ENCODE data around the gene TAPT1.

Gene TAPT1

DNA sequence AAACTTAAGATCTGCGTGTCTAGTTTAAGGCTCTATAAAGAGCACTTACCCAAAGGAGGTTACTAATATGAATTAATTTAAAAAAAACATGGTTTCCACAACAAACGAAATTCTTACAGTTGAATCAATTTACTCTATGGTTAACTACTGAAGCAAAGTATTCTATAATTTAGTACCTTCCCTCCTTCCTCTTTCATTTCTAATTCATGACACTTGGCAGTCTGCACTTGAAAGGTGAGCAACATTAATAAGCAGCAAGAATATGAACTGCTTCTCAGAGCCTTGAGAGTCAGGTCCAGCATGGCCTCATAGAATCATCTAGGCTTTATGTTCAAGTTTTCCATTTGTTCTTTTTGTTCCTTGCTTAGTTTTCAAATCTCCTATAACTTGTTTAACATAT lies 42.7 kb downstream of the TAPT1 start:
- Histone ChIP-seq H3K4me3 (ENCODE audit: low read length) (no peak overlapping the region), H3K9ac (ENCODE audit: low read length) (no peak overlapping the region), H3K27ac (ENCODE audit: low read depth, low read length) (no peak overlapping the region), H3K27me3 (ENCODE audit: control insufficient read depth, insufficient read depth, low read length) (no peaks in the 10 kb centered on the region), H3K4me1 (ENCODE audit: control insufficient read depth, insufficient read depth, low read length) (no peaks in the 10 kb centered on the region), H3K36me3 (ENCODE audit: control insufficient read depth, insufficient read depth, low read length) (peaks cover 6% of the 10 kb centered on the region)

DNA sequence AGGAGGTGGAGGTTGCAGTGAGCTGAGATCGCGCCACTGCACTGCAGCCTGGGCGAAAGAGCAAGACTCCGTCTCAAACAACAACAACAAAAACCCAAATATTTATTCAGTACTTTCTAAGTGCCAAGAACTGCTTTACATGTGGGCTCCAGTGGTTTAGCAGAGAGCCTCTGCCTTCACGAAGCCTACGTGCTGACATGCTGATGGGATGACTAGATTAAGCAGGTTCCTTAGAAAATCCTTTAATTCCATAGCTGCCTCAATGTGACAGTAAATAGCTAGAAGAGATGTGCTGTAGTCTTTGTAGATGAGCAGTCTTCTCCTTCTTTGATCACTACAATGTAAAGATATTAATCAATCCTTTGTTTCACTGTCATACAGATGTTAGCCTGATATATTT lies 49.6 kb downstream of the TAPT1 start:
- Histone ChIP-seq H3K27me3 (ENCODE audit: control insufficient read depth, insufficient read depth, low read length) (no peaks in the 10 kb centered on the region), H3K27ac (ENCODE audit: low read depth, low read length) (no peak overlapping the region), H3K9ac (ENCODE audit: low read length) (no peak overlapping the region), H3K4me3 (ENCODE audit: low read length) (no peak overlapping the region), H3K36me3 (ENCODE audit: control insufficient read depth, insufficient read depth, low read length) (peaks cover 6% of the 10 kb centered on the region), H3K4me1 (ENCODE audit: control insufficient read depth, insufficient read depth, low read length) (no peaks in the 10 kb centered on the region)

DNA sequence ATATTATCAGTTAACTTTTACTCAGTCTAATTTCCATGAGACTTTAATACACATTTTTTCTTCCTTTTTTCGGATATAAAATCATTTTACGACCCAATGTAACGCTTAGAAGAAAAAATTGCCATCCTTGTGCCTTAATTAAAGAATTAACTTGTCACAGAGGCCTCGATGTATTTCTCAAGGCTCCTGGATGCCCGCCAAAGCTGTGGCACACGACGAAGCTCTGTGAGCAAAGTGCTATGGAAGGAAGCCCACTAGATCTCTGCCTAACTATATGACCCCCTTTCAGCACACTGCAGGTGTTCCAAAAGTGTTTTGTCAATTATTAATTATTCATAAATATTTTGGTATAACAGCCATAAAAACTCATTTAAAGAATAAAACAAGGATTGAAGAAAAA lies 54.4 kb downstream of the TAPT1 start:
- Histone ChIP-seq H3K36me3 (ENCODE audit: control insufficient read depth, insufficient read depth, low read length) (peaks cover 6% of the 10 kb centered on the region), H3K4me3 (ENCODE audit: low read length) (no peak overlapping the region), H3K9ac (ENCODE audit: low read length) (no peak overlapping the region), H3K27ac (ENCODE audit: low read depth, low read length) (no peak overlapping the region), H3K4me1 (ENCODE audit: control insufficient read depth, insufficient read depth, low read length) (no peaks in the 10 kb centered on the region), H3K27me3 (ENCODE audit: control insufficient read depth, insufficient read depth, low read length) (no peaks in the 10 kb centered on the region)

DNA sequence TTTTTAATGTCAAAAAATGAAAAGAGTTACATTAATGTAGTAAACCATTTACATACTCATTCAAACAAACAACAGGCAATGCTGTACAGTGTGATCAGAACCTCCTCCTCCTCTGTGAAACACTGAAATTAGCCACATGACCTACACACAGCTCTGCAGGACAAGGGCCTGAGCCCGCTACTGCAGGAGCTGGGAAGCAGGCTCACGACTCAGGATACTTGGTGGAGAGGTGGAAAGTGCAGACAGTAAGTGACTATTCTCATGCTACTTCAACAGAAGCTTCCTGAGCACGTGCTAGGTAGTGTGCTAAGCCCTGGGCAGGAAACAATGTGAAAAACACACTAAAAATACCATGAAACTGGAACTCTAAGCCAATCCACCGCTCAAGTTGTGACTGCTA lies 56.8 kb downstream of the TAPT1 start:
- Histone ChIP-seq H3K27ac (ENCODE audit: low read depth, low read length) (no peak overlapping the region), H3K36me3 (ENCODE audit: control insufficient read depth, insufficient read depth, low read length) (peaks cover 17% of the 10 kb centered on the region), H3K9ac (ENCODE audit: low read length) (no peak overlapping the region), H3K27me3 (ENCODE audit: control insufficient read depth, insufficient read depth, low read length) (no peaks in the 10 kb centered on the region), H3K4me3 (ENCODE audit: low read length) (no peak overlapping the region), H3K4me1 (ENCODE audit: control insufficient read depth, insufficient read depth, low read length) (no peaks in the 10 kb centered on the region)

DNA sequence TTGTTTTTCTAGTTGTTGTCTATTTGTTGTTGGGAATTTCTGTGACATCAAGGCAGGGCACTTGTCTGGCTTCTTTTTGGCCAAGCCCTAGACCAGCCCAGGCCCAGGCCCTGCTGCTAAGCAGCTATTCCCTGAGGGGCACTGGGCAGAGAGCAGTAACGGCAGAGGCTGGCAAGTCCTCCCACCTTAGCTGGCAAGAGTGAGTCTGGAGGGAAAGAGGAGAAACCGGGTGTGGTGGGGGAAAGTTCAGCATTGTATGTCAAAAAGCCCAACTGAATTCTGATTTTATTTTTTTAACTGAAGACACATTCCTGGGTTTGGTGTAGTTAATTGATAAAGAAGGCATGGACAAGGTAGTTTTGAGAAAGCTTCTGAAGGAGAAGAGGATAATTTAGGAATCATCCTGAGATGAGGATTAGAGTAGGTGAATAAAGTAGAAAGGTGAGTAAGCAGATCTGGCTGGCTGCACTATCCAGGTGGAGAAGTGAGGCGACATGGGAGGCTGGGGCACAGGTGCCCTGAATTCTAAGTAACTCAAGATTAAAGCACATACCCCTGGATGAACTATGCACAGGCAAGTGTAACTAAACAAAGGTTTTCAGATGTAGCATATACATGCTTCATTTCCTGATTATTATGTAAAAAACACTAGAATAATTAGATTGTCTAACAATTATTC lies 57.4 kb downstream of the TAPT1 start:
- H3K27me3 ChIP-seq (ENCODE audit: control insufficient read depth, insufficient read depth, low read length): no peaks in the 10 kb centered on the region
- no peaks in the 10 kb centered on the region for H3K4me1 ChIP-seq (ENCODE audit: control insufficient read depth, insufficient read depth, low read length)
- H3K9ac ChIP-seq (ENCODE audit: low read length): no peak overlapping the region
- peaks cover 17% of the 10 kb centered on the region for H3K36me3 ChIP-seq (ENCODE audit: control insufficient read depth, insufficient read depth, low read length)
- no peak overlapping the region for H3K4me3 ChIP-seq (ENCODE audit: low read length)
- no peak overlapping the region for H3K27ac ChIP-seq (ENCODE audit: low read depth, low read length)

DNA sequence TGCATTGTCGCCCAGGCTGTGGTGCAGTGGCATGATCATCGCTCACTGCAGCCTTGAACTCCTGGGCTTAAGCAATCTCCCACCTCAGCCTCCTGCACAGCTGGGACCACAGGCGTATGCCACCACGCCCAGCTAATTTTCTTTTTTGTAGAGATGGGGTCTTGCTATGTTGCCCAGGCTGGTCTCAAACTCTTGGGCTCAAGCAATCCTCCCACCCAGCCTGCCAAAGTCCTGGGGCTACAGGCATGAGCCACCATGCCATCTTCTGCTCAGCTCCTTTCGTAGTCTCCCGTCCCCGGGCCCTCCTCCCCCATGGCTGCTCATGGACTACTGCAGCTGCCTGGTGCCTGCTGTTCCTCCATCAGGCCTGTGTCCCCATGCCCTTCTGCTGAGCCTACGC lies 58.1 kb downstream of the TAPT1 start:
- Histone ChIP-seq H3K27me3 (ENCODE audit: control insufficient read depth, insufficient read depth, low read length) (no peaks in the 10 kb centered on the region), H3K4me1 (ENCODE audit: control insufficient read depth, insufficient read depth, low read length) (no peaks in the 10 kb centered on the region), H3K36me3 (ENCODE audit: control insufficient read depth, insufficient read depth, low read length) (peaks cover 17% of the 10 kb centered on the region), H3K27ac (ENCODE audit: low read depth, low read length) (no peak overlapping the region), H3K9ac (ENCODE audit: low read length) (no peak overlapping the region), H3K4me3 (ENCODE audit: low read length) (no peak overlapping the region)

DNA sequence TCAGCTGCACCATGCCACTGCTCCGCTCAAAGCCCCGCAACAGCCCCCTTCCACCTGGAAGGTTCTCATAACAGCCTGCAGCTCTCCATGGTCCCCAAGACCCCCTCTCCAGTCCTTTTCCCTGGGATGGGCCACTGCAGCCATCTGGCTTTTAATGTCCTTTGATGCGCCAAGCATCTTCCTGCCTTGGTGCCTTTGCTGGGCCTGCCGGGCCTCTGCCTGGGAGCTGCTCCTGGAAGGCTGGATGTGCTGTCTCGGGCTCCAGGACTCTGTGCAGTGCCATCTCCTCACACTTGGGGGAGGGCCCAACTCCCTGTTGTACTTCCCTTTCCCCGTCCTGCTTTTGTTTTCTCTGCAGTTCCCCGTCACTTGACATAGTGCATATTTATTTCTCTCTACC lies 60.3 kb downstream of the TAPT1 start:
- H3K4me3 ChIP-seq (ENCODE audit: low read length): no peak overlapping the region
- H3K27me3 ChIP-seq (ENCODE audit: control insufficient read depth, insufficient read depth, low read length): no peaks in the 10 kb centered on the region
- H3K9ac ChIP-seq (ENCODE audit: low read length): no peak overlapping the region
- no peak overlapping the region for H3K27ac ChIP-seq (ENCODE audit: low read depth, low read length)
- no peaks in the 10 kb centered on the region for H3K4me1 ChIP-seq (ENCODE audit: control insufficient read depth, insufficient read depth, low read length)
- H3K36me3 ChIP-seq (ENCODE audit: control insufficient read depth, insufficient read depth, low read length): peaks cover 19% of the 10 kb centered on the region

DNA sequence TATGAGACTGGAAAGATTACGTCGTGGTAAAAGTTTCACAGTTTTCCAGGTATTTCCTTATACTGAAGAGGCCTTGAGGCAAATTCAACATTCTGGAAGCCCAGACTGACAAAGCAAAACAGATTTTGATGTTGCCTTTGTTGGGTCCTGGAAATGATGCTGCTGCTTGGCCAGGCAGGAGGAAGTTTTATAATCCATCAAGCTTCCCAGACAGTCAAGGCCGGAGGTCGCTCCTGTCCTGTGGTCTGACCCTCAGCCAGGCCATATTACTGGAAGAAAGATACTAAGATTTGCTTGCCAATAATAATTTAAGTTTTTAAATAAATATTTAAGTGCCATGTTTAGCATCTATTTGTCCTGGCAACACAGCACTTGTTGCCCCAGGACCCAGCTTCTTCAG lies 63.4 kb downstream of the TAPT1 start:
- H3K4me1 ChIP-seq (ENCODE audit: control insufficient read depth, insufficient read depth, low read length): no peaks in the 10 kb centered on the region
- no peak overlapping the region for H3K9ac ChIP-seq (ENCODE audit: low read length)
- peaks cover 13% of the 10 kb centered on the region for H3K36me3 ChIP-seq (ENCODE audit: control insufficient read depth, insufficient read depth, low read length)
- no peak overlapping the region for H3K4me3 ChIP-seq (ENCODE audit: low read length)
- no peak overlapping the region for H3K27ac ChIP-seq (ENCODE audit: low read depth, low read length)
- no peaks in the 10 kb centered on the region for H3K27me3 ChIP-seq (ENCODE audit: control insufficient read depth, insufficient read depth, low read length)

DNA sequence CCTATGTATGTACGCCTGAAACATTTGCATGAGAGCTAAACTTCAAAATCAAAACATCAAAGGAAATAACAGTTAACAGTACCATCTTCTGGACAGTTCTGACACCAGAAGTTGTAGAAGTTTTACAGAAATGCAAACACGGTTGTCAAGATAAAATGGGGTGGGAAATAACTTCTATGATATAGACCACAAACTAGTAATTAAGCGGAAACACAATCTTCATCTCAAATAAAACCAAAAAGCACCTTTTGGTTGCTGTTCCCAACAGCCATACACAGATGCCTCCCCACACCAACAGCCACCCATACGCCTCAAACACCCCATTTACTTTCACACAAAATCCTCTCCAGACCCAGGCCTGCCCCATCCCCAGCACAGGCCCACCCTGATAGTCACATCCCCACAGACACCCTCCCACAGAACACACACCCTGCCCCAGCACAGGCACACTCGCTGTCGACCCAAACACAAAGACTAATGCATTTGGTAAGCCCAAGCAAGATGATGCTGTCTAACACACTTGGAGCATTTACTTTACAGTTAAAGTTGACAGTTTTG lies 64.3 kb downstream of the TAPT1 start:
- H3K4me1 ChIP-seq (ENCODE audit: control insufficient read depth, insufficient read depth, low read length): no peaks in the 10 kb centered on the region
- H3K27me3 ChIP-seq (ENCODE audit: control insufficient read depth, insufficient read depth, low read length): no peaks in the 10 kb centered on the region
- no peak overlapping the region for H3K4me3 ChIP-seq (ENCODE audit: low read length)
- H3K36me3 ChIP-seq (ENCODE audit: control insufficient read depth, insufficient read depth, low read length): peaks cover 13% of the 10 kb centered on the region
- no peak overlapping the region for H3K27ac ChIP-seq (ENCODE audit: low read depth, low read length)
- no peak overlapping the region for H3K9ac ChIP-seq (ENCODE audit: low read length)

DNA sequence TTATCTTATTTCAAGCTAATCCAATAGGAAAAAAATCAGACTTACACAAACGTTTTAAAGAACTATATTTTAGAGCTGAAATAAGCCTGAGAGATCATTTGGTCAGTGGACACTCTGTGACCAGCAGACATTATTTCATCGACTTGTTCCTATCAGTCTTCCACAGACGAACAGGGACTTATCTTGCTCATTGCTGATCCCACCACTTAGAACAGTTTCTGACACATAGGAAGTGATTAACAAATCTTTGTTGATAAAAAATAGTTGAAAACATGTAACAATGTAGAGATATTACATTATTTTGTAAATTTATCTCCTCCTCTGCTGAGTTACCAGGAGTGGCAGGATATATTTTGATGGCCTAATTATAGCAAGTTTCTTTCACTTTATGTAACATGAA lies 65.8 kb downstream of the TAPT1 start:
- no peak overlapping the region for H3K9ac ChIP-seq (ENCODE audit: low read length)
- no peaks in the 10 kb centered on the region for H3K4me1 ChIP-seq (ENCODE audit: control insufficient read depth, insufficient read depth, low read length)
- no peaks in the 10 kb centered on the region for H3K27me3 ChIP-seq (ENCODE audit: control insufficient read depth, insufficient read depth, low read length)
- peaks cover 2% of the 10 kb centered on the region for H3K36me3 ChIP-seq (ENCODE audit: control insufficient read depth, insufficient read depth, low read length)
- H3K27ac ChIP-seq (ENCODE audit: low read depth, low read length): no peak overlapping the region
- H3K4me3 ChIP-seq (ENCODE audit: low read length): no peak overlapping the region

DNA sequence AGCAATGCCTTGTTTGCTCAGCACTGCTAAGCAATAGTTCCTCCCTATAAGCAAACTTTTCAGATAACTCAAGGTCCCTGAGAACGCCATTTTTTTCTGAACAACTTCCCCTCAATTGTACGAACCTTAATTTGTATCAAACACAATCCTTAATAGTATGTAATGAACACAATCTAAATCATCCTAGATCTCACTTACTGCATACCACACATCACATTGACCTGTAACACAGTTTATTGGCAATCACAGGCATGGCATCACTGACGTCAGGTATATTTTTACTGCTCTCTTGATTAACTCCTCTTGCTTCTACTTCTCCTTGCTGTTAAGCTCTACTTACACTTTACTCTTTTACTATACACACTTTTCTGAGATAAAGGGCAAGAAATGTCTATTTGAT lies 67.0 kb downstream of the TAPT1 start:
- H3K9ac ChIP-seq (ENCODE audit: low read length): no peak overlapping the region
- H3K4me1 ChIP-seq (ENCODE audit: control insufficient read depth, insufficient read depth, low read length): no peaks in the 10 kb centered on the region
- no peaks in the 10 kb centered on the region for H3K27me3 ChIP-seq (ENCODE audit: control insufficient read depth, insufficient read depth, low read length)
- no peak overlapping the region for H3K4me3 ChIP-seq (ENCODE audit: low read length)
- peaks cover 2% of the 10 kb centered on the region for H3K36me3 ChIP-seq (ENCODE audit: control insufficient read depth, insufficient read depth, low read length)
- no peak overlapping the region for H3K27ac ChIP-seq (ENCODE audit: low read depth, low read length)

DNA sequence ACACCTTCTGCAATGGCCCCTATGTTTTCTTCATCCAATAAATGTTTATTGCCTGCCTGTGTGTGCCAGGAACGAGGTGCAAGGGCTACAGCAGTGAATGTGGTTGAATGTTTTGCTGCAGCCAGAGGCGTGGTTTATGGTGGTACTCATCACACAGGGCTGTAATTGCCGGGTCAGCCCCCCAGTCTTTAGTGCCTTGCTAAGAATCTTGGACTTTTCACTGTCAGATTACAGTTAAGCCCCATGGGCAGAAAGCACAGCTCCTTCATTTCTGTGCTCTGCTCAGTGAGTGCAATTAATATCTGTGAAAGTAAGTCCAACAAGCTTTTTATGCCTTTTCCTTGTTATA lies 67.8 kb downstream of the TAPT1 start:
- H3K9ac ChIP-seq (ENCODE audit: low read length): no peak overlapping the region
- no peaks in the 10 kb centered on the region for H3K27me3 ChIP-seq (ENCODE audit: control insufficient read depth, insufficient read depth, low read length)
- H3K27ac ChIP-seq (ENCODE audit: low read depth, low read length): no peak overlapping the region

More for the DNA sequence above, 67.8 kb downstream of the TAPT1 start:
- peaks cover 2% of the 10 kb centered on the region for H3K36me3 ChIP-seq (ENCODE audit: control insufficient read depth, insufficient read depth, low read length)
- no peak overlapping the region for H3K4me3 ChIP-seq (ENCODE audit: low read length)
- H3K4me1 ChIP-seq (ENCODE audit: control insufficient read depth, insufficient read depth, low read length): no peaks in the 10 kb centered on the region

All from rectal smooth muscle tissue (tissue), 1 donor.